WI38 (cell line): Measurements from ENCODE around the gene KCNK13.

Experiments used
- H3K4me3 ChIP-seq: 2 replicates; pipeline ENCODE4 v1.5.1; 2011; ENCODE audit warnings: low read depth, mild to moderate bottlenecking, control low read depth, low read length
- TF ChIP-seq, protein P1 (sequence below): IDR thresholded peaks from 2 replicates; pipeline ENCODE4 v1.5.1; 2012; ENCODE audit warnings: low read depth, mild to moderate bottlenecking, control low read depth, low read length

The KCNK13 gene

DNA sequence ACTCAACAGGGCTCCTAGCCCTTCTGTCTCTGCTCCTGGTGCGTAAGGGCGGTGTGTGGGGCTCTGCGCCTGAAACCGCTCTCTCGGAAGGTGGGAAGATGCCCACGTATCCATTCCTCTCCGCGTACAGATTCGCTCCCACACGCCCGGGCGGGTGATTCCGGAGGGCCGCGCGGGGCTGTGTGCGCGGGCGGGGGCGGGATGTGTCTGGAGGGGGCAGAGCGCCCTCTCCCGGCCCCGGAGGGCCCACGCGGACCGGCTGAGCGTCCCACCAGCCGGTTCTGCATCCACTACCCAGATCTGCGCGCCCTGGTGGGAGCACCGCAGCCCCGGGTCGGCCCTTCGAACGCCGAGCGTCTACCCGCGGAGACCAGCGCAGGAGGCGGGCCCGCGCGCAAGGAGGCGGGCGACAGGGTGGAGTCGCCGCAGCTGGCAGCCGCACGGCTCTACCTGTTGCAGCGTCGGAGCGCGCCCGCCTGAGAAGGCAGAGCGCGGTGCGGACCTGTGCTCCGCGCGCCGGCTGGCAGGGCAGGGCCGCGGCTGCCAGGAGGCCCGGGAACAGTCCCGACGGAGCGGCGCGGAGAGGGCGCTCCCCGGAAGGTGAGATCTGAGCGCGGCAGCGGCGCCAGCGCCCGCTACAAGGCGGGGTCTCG is 1.4 kb upstream of the KCNK13 start:
- TF ChIP-seq, protein P1, sequence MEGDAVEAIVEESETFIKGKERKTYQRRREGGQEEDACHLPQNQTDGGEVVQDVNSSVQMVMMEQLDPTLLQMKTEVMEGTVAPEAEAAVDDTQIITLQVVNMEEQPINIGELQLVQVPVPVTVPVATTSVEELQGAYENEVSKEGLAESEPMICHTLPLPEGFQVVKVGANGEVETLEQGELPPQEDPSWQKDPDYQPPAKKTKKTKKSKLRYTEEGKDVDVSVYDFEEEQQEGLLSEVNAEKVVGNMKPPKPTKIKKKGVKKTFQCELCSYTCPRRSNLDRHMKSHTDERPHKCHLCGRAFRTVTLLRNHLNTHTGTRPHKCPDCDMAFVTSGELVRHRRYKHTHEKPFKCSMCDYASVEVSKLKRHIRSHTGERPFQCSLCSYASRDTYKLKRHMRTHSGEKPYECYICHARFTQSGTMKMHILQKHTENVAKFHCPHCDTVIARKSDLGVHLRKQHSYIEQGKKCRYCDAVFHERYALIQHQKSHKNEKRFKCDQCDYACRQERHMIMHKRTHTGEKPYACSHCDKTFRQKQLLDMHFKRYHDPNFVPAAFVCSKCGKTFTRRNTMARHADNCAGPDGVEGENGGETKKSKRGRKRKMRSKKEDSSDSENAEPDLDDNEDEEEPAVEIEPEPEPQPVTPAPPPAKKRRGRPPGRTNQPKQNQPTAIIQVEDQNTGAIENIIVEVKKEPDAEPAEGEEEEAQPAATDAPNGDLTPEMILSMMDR = peak; percentile 43; the same call in 1 of the 2 replicates
- peak overlapping the region; percentile 53 for H3K4me3 ChIP-seq

- TF ChIP-seq, protein P1 = no peak
- peak overlapping the region; percentile 53 for H3K4me3 ChIP-seq
These were observed 669 bp upstream of the KCNK13 start for GRCh38 chr14:90060965-90061684.

DNA sequence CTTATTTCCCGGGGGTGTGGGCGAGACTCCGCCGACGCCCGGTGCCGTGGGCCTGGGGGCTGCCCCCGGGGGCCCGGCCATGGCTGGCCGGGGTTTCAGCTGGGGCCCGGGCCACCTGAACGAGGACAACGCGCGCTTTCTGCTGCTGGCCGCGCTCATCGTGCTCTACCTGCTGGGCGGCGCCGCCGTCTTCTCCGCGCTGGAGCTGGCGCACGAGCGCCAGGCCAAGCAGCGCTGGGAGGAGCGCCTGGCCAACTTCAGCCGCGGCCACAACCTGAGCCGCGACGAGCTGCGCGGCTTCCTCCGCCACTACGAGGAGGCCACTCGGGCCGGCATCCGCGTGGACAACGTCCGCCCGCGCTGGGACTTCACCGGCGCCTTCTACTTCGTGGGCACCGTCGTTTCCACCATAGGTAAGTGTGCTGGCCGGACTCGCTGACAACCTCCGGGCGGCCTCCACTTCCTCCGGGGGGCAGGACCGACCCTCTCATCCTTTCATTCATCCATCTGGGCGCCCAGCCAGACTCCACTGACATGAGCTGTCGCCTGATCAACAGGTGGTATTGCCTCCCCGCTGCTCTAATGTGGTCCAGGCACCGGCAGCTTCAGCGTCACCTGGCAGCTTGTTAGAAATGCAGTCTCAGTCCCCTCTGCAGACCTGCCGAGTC is 467 bp downstream of the KCNK13 start:
- TF ChIP-seq, protein P1 = no peak

DNA sequence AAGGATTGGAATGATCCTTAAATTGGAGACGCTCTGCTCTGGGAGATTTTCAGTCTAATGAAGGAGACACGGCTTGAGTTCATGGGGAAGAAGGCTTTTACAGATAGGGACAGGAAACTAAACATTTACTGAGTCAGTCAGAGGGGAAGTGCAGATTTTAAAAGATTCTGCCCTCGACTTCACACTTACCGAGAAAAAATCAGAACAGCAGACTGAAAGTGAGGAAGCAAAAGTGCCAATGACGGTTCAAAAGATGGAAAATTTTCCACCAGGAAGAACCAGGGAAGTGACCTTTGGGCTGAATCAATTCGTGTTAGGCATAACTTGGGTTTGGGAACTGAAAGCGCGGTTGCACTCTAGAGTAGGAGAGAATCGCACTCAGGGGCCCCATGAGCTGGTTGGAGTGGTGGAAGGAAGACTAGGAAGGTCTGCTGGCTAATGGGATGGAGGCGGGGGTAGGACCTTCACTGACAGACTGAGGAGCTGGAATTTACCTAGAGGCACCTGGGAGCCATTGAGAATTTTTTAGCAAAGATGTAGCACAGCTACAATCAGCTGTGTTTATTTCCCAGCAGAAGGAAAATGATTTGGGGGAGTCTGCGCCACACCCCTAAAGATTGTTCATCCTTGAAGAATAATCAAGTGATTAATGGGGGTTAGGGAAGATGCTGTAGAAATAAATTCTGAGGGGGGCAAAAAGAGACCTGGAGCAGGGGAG is 1.2 kb downstream of the KCNK13 start:
- TF ChIP-seq, protein P1 = no peak
- H3K4me3 ChIP-seq = no peak overlapping the region

More for the DNA sequence above, 467 bp downstream of the KCNK13 start:
- no peak overlapping the region for H3K4me3 ChIP-seq

DNA sequence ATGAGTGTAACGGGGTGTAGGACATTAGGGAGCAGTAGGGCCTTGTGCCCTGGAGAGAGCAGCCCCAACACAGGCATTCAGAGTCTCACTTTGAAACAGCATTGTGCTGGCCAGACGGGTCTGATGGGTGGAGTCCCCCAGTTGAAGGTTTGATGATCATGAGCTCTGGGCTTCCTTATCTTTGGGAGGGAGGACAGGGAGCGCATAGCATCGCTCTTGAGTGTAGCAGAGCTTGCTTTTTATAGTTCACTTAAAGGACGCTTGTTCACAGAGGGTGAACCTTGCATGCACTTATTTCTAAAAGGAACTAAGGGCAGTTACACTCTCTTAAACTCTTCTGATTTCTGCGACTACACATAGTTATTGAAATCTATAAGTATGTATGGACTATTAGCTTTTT is 10.6 kb downstream of the KCNK13 start:
- H3K4me3 ChIP-seq = no peak overlapping the region
- TF ChIP-seq, protein P1 = no peak

DNA sequence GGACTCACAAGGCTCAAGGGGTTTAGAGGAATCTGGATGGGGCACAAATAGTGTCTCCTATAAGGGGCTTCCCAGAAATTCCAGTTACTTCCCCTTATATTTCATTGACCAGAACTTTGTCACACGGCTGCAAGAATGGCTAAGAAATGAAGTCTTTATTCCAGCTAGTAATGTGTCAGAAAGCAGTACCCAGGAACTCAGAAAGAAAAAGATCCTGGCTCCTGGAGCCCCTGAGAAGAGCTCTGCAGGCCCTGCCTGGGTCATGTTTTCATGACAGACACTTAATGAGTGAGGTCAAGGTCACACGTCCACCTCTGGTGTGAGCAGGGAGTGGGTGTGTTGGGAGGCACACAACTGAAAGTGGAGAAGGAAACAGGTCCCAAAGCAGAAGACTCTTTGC is 17.8 kb downstream of the KCNK13 start:
- no peak overlapping the region for H3K4me3 ChIP-seq
- TF ChIP-seq, protein P1 = no peak
